Loucy (cell line): Measurements from ENCODE around the gene DNAH1.

ENCODE experiments used
- H2AFZ ChIP-seq: fragments of 200-600 bp; sonication (generic); 2 replicates; pipeline ENCODE4 v1.6.0; 2016; ENCODE audit warnings: antibody characterized with exemption, mild to moderate bottlenecking, low read length, moderate library complexity
- H3F3A ChIP-seq: fragments of 200-600 bp; 2 replicates; pipeline ENCODE4 v1.6.0; 2016; ENCODE audit warnings: antibody characterized with exemption, low read depth, mild to moderate bottlenecking
- H3K27me3 ChIP-seq: fragments of 200-600 bp; sonication (generic); 2 replicates; pipeline ENCODE4 v1.6.1; 2014; ENCODE audit warnings: low read length, mild to moderate bottlenecking; ENCODE audit not compliant: insufficient read depth, poor library complexity, severe bottlenecking
- H3K36me3 ChIP-seq: fragments of 200-600 bp; sonication (generic); 2 replicates; pipeline ENCODE4 v1.6.1; 2016; ENCODE audit warnings: low read length; ENCODE audit not compliant: insufficient read depth
- H3K4me1 ChIP-seq: fragments of 200-600 bp; sonication (generic); 2 replicates; pipeline ENCODE4 v1.5.1; 2014; ENCODE audit warnings: low read length, mild to moderate bottlenecking; ENCODE audit not compliant: insufficient read depth, poor library complexity, severe bottlenecking
- H3K4me2 ChIP-seq: fragments of 200-600 bp; sonication (generic); 2 replicates; pipeline ENCODE4 v1.6.0; 2014; ENCODE audit warnings: antibody characterized with exemption, low read length, low read depth, mild to moderate bottlenecking; ENCODE audit not compliant: poor library complexity, severe bottlenecking
- H3K4me3 ChIP-seq: fragments of 200-600 bp; sonication (generic); 2 replicates; pipeline ENCODE4 v1.5.1; 2014; ENCODE audit warnings: low read length, mild to moderate bottlenecking, mixed read lengths; ENCODE audit not compliant: poor library complexity, severe bottlenecking
- H3K79me2 ChIP-seq: fragments of 200-600 bp; sonication (generic); 2 replicates; pipeline ENCODE4 v1.6.1; 2014; ENCODE audit warnings: low read length; ENCODE audit not compliant: insufficient read depth
- H3K9ac ChIP-seq: fragments of 200-600 bp; sonication (generic); 2 replicates; pipeline ENCODE4 v1.6.0; 2014; ENCODE audit warnings: mild to moderate bottlenecking, low read depth, low read length, moderate library complexity; ENCODE audit not compliant: poor library complexity, severe bottlenecking
- H3K9me2 ChIP-seq: fragments of 200-600 bp; sonication (generic); replicated peaks from 2 replicates; pipeline ENCODE4 v1.6.1; 2016; ENCODE audit warnings: low read depth, low read length, mixed read lengths
- H3K9me3 ChIP-seq: fragments of 200-600 bp; sonication (generic); 2 replicates; pipeline ENCODE4 v1.6.1; 2014; ENCODE audit warnings: mild to moderate bottlenecking, antibody characterized with exemption, low read length, low read depth; ENCODE audit not compliant: insufficient read depth
- H4K20me1 ChIP-seq: fragments of 200-600 bp; sonication (generic); 2 replicates; pipeline ENCODE4 v1.6.0; 2014; ENCODE audit warnings: antibody characterized with exemption, low read length, mild to moderate bottlenecking; ENCODE audit not compliant: insufficient read depth, poor library complexity, severe bottlenecking
- CTCF ChIP-seq: fragments of 200-600 bp; sonication (generic); conservative IDR thresholded peaks from 2 replicates; pipeline ENCODE4 v1.5.1; 2014; ENCODE audit warnings: mild to moderate bottlenecking, antibody characterized with exemption, low read length
- EZH2phosphoT487 ChIP-seq: fragments of 200-600 bp; IDR thresholded peaks from 2 replicates; pipeline ENCODE4 v1.6.1; 2018; ENCODE audit warnings: antibody characterized with exemption, mild to moderate bottlenecking, moderate library complexity, borderline replicate concordance

DNAH1 gene

GRCh38 chr3:52430416-52430810 lies 114.3 kb downstream of the DNAH1 start:
- Histone ChIP-seq H2AFZ (no peak overlapping the region), H3K4me2 (no peak overlapping the region), H3K4me1 (no peaks in the 10 kb centered on the region), H3K9me2 (no peaks in the 10 kb centered on the region), H3K9me3 (no peaks in the 10 kb centered on the region), H3F3A (no peaks in the 10 kb centered on the region), H3K79me2 (no peaks in the 10 kb centered on the region), H3K4me3 (no peak overlapping the region), H3K9ac (no peak overlapping the region), H4K20me1 (no peaks in the 10 kb centered on the region), H3K36me3 (no peaks in the 10 kb centered on the region), H3K27me3 (no peaks in the 10 kb centered on the region)
- no peak for TF ChIP-seq EZH2phosphoT487
- no peak for TF ChIP-seq CTCF

- no peaks in the 10 kb centered on the region for H3K9me2 ChIP-seq
- no peak overlapping the region for H3K9ac ChIP-seq
- no peaks in the 10 kb centered on the region for H3K27me3 ChIP-seq
- no peaks in the 10 kb centered on the region for H3F3A ChIP-seq
- no peaks in the 10 kb centered on the region for H3K79me2 ChIP-seq
- H3K4me1 ChIP-seq: no peaks in the 10 kb centered on the region
- TF ChIP-seq EZH2phosphoT487 (no peak), CTCF (no peak)
- no peaks in the 10 kb centered on the region for H3K36me3 ChIP-seq
- no peaks in the 10 kb centered on the region for H4K20me1 ChIP-seq
- H3K4me3 ChIP-seq: no peak overlapping the region
- no peaks in the 10 kb centered on the region for H3K9me3 ChIP-seq
- no peak overlapping the region for H3K4me2 ChIP-seq
- H2AFZ ChIP-seq: no peak overlapping the region
Measured at GRCh38 chr3:52431459-52432223, 115.5 kb downstream of the DNAH1 start.

- no peaks in the 10 kb centered on the region for H3K36me3 ChIP-seq
- H3F3A ChIP-seq: no peaks in the 10 kb centered on the region
- H3K9me3 ChIP-seq: no peaks in the 10 kb centered on the region
- TF ChIP-seq CTCF: no peak
- TF ChIP-seq EZH2phosphoT487: no peak
- no peak overlapping the region for H2AFZ ChIP-seq
- H3K4me1 ChIP-seq: no peaks in the 10 kb centered on the region
- H3K9me2 ChIP-seq: no peaks in the 10 kb centered on the region
- no peak overlapping the region for H3K9ac ChIP-seq
- H3K79me2 ChIP-seq: no peaks in the 10 kb centered on the region
- H3K27me3 ChIP-seq: no peaks in the 10 kb centered on the region
- no peaks in the 10 kb centered on the region for H4K20me1 ChIP-seq
- no peak overlapping the region for H3K4me3 ChIP-seq
- no peak overlapping the region for H3K4me2 ChIP-seq
Measured at GRCh38 chr3:52432225-52432624, 116.1 kb downstream of the DNAH1 start.
